ENCODE measurements around the gene PLK1. TPM values are rescaled to one million over a fixed set of nuclear protein-coding genes. Genes with fewer than 3 reads are reported as not detected.
A peak's percentile ranks its signal among the peaks of the same experiment; 100 is the strongest.

PLK1 gene
- total and polyA plus RNA-seq, 2 of the 13 experiments (the other 11 are each of a cell fraction or from before 2014, with no cell fraction given) = 71.5 to 76.3 TPM

DNA sequence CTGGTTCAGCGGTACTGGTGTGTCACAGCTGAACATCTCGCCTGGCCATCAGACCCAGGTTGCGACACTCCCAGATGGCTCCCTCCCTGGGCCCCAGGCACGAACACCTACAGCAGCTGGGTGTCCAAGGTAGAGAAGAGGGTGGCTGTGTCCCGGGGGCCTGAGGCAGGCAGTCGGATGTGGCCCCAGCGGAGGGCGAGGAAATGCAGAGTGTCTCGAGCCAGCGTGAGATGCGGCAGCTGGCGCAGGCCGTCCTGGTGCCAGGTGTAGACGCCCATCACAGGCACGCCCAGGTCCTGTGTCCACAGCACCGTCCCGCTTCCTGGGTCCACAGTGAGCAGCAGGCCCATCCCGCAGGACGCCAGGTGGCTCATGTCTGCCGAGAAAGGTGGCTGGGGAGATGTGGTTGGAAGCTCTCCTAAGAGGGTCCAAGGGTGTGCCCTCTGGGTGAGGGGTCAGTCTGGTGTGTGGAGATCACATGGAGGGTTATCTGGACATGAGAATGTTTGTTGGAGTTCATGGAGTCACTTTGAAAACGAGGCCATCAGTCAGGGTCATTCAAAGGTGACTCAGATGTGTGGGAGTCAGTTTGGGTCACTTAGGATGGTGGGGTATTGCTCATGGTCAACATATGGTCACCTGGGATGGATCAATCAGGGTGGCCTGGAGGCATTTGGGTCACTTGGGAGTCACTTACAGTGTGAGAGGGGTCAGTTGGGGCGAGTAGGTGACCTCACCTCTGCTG lies 26.3 kb downstream of the PLK1 start (continued):
- TF ChIP-seq, protein P1, sequence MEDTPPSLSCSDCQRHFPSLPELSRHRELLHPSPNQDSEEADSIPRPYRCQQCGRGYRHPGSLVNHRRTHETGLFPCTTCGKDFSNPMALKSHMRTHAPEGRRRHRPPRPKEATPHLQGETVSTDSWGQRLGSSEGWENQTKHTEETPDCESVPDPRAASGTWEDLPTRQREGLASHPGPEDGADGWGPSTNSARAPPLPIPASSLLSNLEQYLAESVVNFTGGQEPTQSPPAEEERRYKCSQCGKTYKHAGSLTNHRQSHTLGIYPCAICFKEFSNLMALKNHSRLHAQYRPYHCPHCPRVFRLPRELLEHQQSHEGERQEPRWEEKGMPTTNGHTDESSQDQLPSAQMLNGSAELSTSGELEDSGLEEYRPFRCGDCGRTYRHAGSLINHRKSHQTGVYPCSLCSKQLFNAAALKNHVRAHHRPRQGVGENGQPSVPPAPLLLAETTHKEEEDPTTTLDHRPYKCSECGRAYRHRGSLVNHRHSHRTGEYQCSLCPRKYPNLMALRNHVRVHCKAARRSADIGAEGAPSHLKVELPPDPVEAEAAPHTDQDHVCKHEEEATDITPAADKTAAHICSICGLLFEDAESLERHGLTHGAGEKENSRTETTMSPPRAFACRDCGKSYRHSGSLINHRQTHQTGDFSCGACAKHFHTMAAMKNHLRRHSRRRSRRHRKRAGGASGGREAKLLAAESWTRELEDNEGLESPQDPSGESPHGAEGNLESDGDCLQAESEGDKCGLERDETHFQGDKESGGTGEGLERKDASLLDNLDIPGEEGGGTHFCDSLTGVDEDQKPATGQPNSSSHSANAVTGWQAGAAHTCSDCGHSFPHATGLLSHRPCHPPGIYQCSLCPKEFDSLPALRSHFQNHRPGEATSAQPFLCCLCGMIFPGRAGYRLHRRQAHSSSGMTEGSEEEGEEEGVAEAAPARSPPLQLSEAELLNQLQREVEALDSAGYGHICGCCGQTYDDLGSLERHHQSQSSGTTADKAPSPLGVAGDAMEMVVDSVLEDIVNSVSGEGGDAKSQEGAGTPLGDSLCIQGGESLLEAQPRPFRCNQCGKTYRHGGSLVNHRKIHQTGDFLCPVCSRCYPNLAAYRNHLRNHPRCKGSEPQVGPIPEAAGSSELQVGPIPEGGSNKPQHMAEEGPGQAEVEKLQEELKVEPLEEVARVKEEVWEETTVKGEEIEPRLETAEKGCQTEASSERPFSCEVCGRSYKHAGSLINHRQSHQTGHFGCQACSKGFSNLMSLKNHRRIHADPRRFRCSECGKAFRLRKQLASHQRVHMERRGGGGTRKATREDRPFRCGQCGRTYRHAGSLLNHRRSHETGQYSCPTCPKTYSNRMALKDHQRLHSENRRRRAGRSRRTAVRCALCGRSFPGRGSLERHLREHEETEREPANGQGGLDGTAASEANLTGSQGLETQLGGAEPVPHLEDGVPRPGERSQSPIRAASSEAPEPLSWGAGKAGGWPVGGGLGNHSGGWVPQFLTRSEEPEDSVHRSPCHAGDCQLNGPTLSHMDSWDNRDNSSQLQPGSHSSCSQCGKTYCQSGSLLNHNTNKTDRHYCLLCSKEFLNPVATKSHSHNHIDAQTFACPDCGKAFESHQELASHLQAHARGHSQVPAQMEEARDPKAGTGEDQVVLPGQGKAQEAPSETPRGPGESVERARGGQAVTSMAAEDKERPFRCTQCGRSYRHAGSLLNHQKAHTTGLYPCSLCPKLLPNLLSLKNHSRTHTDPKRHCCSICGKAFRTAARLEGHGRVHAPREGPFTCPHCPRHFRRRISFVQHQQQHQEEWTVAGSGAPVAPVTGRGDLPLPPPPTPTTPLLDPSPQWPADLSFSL (CRISPR knock-in tag; IDR thresholded peaks at IDR 0.05) = no peak
- TF ChIP-seq ZNF577 (CRISPR knock-in tag; IDR thresholded peaks at IDR 0.05; ENCODE audit: borderline replicate concordance, low read depth) = no peak
- TF ChIP-seq, protein P2, sequence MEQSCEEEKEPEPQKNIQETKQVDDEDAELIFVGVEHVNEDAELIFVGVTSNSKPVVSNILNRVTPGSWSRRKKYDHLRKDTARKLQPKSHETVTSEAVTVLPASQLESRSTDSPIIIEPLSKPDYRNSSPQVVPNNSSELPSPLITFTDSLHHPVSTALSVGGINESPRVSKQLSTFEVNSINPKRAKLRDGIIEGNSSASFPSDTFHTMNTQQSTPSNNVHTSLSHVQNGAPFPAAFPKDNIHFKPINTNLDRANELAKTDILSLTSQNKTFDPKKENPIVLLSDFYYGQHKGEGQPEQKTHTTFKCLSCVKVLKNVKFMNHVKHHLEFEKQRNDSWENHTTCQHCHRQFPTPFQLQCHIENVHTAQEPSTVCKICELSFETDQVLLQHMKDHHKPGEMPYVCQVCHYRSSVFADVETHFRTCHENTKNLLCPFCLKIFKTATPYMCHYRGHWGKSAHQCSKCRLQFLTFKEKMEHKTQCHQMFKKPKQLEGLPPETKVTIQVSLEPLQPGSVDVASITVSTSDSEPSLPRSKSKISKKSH (CRISPR knock-in tag; IDR thresholded peaks at IDR 0.05; ENCODE audit: borderline replicate concordance) = 0 out of 2 replicates have a peak, but pooled peaks have one; percentile 34
- peak; percentile 45; the same call in 1 of the 2 replicates for TF ChIP-seq HNF4A (CRISPR knock-in tag; IDR thresholded peaks at IDR 0.05)
- no peak for TF ChIP-seq FIP1L1 (IDR thresholded peaks at IDR 0.05; ENCODE audit: borderline replicate concordance, insufficient read depth, low read depth, low read length)
- TF ChIP-seq SMAD3 (CRISPR knock-in tag; IDR thresholded peaks at IDR 0.05) = no peak
- TF ChIP-seq, protein P3, sequence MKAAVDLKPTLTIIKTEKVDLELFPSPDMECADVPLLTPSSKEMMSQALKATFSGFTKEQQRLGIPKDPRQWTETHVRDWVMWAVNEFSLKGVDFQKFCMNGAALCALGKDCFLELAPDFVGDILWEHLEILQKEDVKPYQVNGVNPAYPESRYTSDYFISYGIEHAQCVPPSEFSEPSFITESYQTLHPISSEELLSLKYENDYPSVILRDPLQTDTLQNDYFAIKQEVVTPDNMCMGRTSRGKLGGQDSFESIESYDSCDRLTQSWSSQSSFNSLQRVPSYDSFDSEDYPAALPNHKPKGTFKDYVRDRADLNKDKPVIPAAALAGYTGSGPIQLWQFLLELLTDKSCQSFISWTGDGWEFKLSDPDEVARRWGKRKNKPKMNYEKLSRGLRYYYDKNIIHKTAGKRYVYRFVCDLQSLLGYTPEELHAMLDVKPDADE (CRISPR knock-in tag; IDR thresholded peaks at IDR 0.05) = no peak
- no peak for TF ChIP-seq ZNF772 (CRISPR knock-in tag; IDR thresholded peaks at IDR 0.05)
- TF ChIP-seq ZNF678 (CRISPR knock-in tag; IDR thresholded peaks at IDR 0.05) = no peak; the same call in 1 of the 2 replicates
- TF ChIP-seq, protein P4, sequence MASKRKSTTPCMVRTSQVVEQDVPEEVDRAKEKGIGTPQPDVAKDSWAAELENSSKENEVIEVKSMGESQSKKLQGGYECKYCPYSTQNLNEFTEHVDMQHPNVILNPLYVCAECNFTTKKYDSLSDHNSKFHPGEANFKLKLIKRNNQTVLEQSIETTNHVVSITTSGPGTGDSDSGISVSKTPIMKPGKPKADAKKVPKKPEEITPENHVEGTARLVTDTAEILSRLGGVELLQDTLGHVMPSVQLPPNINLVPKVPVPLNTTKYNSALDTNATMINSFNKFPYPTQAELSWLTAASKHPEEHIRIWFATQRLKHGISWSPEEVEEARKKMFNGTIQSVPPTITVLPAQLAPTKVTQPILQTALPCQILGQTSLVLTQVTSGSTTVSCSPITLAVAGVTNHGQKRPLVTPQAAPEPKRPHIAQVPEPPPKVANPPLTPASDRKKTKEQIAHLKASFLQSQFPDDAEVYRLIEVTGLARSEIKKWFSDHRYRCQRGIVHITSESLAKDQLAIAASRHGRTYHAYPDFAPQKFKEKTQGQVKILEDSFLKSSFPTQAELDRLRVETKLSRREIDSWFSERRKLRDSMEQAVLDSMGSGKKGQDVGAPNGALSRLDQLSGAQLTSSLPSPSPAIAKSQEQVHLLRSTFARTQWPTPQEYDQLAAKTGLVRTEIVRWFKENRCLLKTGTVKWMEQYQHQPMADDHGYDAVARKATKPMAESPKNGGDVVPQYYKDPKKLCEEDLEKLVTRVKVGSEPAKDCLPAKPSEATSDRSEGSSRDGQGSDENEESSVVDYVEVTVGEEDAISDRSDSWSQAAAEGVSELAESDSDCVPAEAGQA (IDR thresholded peaks at IDR 0.05; ENCODE audit: low read depth) = no peak
- TF ChIP-seq, protein P4 (CRISPR knock-in tag; IDR thresholded peaks at IDR 0.05; ENCODE audit: borderline replicate concordance) = no peak
- peak; percentile 94; the same call in 1 of the 2 replicates for TF ChIP-seq ESRRA (CRISPR knock-in tag; IDR thresholded peaks at IDR 0.05; ENCODE audit: low read depth)
- TF ChIP-seq RNF2 (conservative IDR thresholded peaks at IDR 0.05; ENCODE audit: low read depth) = peak; percentile 66; the same call in 1 of the 2 replicates

Measured in HepG2 (cell line).